Aorta (tissue), 5 donors: ENCODE measurements around the gene SLC24A5. TPM values are rescaled to one million over a fixed set of nuclear protein-coding genes. Genes with fewer than 3 reads are reported as not detected.

ENCODE experiments used
- ATAC-seq: fragments of 200-7000 bp; cut with Tn5 transposase; one replicate; pipeline ENCODE4 v1.9.1; 2022; ENCODE audit warnings: moderate library complexity; ENCODE audit not compliant: low FRiP score
- DNase-seq, 2 donors: peaks; one replicate each; pipeline ENCODE4 v3.0.0-alpha.2; 2020
- H3K27ac ChIP-seq, 2 donors: one replicate each; pipeline ENCODE4 v1.5.1; 2013; ENCODE audit warnings: low read length in 2 of 2, mild to moderate bottlenecking in 2 of 2, moderate library complexity in 2 of 2, control low read depth in 1 of 2, inconsistent platforms in 1 of 2, low read depth in 1 of 2
- H3K27me3 ChIP-seq, 2 donors: one replicate each; pipeline ENCODE4 v1.6.1; 2013; ENCODE audit warnings: control low read depth in 1 of 2, low read length in 1 of 2, mild to moderate bottlenecking in 1 of 2, moderate library complexity in 1 of 2; ENCODE audit not compliant: insufficient read depth in 2 of 2, control insufficient read depth in 1 of 2
- H3K36me3 ChIP-seq, 2 donors: one replicate each; pipeline ENCODE4 v1.6.1; 2013; ENCODE audit warnings: control low read depth in 1 of 2, low read length in 1 of 2, mild to moderate bottlenecking in 1 of 2; ENCODE audit not compliant: insufficient read depth in 2 of 2, control insufficient read depth in 1 of 2
- H3K4me1 ChIP-seq, 2 donors: one replicate each; pipeline ENCODE4 v1.6.1; 2013; ENCODE audit warnings: low read length in 2 of 2, control low read depth in 1 of 2, mild to moderate bottlenecking in 1 of 2, moderate library complexity in 1 of 2; ENCODE audit not compliant: insufficient read depth in 2 of 2, control insufficient read depth in 1 of 2
- H3K4me3 ChIP-seq, 2 donors: one replicate each; pipeline ENCODE4 v1.5.1; 2013; ENCODE audit warnings: low read length in 2 of 2, control low read depth in 1 of 2, mild to moderate bottlenecking in 1 of 2
- H3K9me3 ChIP-seq: one replicate; pipeline ENCODE4 v1.6.1; 2013; ENCODE audit warnings: mild to moderate bottlenecking, low read length; ENCODE audit not compliant: control insufficient read depth
- WGBS, 2 donors: extraction: QIAGEN DNeasy Blood & Tissue Kit; methylation state at CpG; one replicate each; pipeline ENCODE4 v1.1.7; 2013; 5-methylcytosine and 5-hydroxymethylcytosine counted together
- intact Hi-C, 2 donors: fragments of 100-400 bp; cut with DNase I; formaldehyde crosslinking; loops; one replicate each; pipeline versions ENCODE4 v1.14.2 to v1.15.0; 2022
- polyA plus RNA-seq, 2 donors: library from polyadenylated mRNA; stranded (reverse); fragments of 200-250 nt; gene quantifications; one replicate each; pipeline ENCODE4 v1.2.3, GENCODE V29; 2013
- total RNA-seq, 2 donors: library from RNA; stranded (reverse); fragmentation: NEBNext Ultra II Directional; extraction: Animal tissue kit (Norgen Biotek cat#: 25700); gene quantifications; one replicate each; pipeline ENCODE4 v1.2.1, GENCODE V29; 2021
- donor health status: healthy with polysubstance abuse.
- donor health status: Bipolar disorder and iron deficiency.
- donor health status: DM: no; HTN: no; CAD: no.
- donor health status: DM: no; HTN: no; CAD: no.
- donor health status: DM: yes; HTN: yes; CAD: no.

Gene SLC24A5
- total and polyA plus RNA-seq, 4 donors, result 0.41 TPM; not detected in 3

GRCh38 chr15:48131324-48131723 is 10.5 kb downstream of the SLC24A5 start:
- Histone ChIP-seq H3K4me3 (no peak overlapping the region), H3K27me3 (no peaks in the 10 kb centered on the region), H3K9me3 (no peaks in the 10 kb centered on the region), H3K36me3 (no peaks in the 10 kb centered on the region), H3K27ac (no peak overlapping the region), H3K4me1 (peaks cover 0 to 5% of the 10 kb centered on the region in 2 donors)
- no peak for ATAC-seq
- no peak for DNase-seq
- intact Hi-C loops, result no loop called here

GRCh38 chr15:48132874-48133273 is 12.1 kb downstream of the SLC24A5 start:
- no peak overlapping the region for H3K27ac ChIP-seq

GRCh38 chr15:48143856-48144255 is 23.1 kb downstream of the SLC24A5 start:
- intact Hi-C loops, result no loop called here
- H3K36me3 ChIP-seq, result no peaks in the 10 kb centered on the region

More at GRCh38 chr15:48132874-48133273, 12.1 kb downstream of the SLC24A5 start:
- no peaks in the 10 kb centered on the region for H3K36me3 ChIP-seq
- intact Hi-C loops, result no loop called here
- H3K27me3 ChIP-seq, result no peaks in the 10 kb centered on the region
- no peak overlapping the region for H3K4me3 ChIP-seq
- H3K4me1 ChIP-seq, result peaks cover 0 to 5% of the 10 kb centered on the region in 2 donors
- DNase-seq (no peak), ATAC-seq (no peak)
- WGBS, 2 donors, result 95 to 96% methylated on average over 6 of the region's 6 CpGs
- H3K9me3 ChIP-seq, result no peaks in the 10 kb centered on the region

GRCh38 chr15:48144889-48145288 is 24.1 kb downstream of the SLC24A5 start:
- no peaks in the 10 kb centered on the region for H3K36me3 ChIP-seq
- peak overlapping the region in 1 of 2 donors; percentile 33 for H3K27ac ChIP-seq
- no peaks in the 10 kb centered on the region for H3K27me3 ChIP-seq
- H3K9me3 ChIP-seq, result no peaks in the 10 kb centered on the region
- DNase-seq (no peak), ATAC-seq (no peak)
- H3K4me1 ChIP-seq, result peaks cover 2% of the 10 kb centered on the region in 2 donors
- intact Hi-C loops, result no loop called here
- no peak overlapping the region for H3K4me3 ChIP-seq
- 3 to 5% methylated on average over 1 of the region's 1 CpG for WGBS, 2 donors

More at GRCh38 chr15:48143856-48144255, 23.1 kb downstream of the SLC24A5 start:
- Histone ChIP-seq H3K27me3 (no peaks in the 10 kb centered on the region), H3K4me1 (peaks cover 2% of the 10 kb centered on the region in 2 donors), H3K9me3 (no peaks in the 10 kb centered on the region), H3K4me3 (no peak overlapping the region), H3K27ac (peak overlapping the region in 1 of 2 donors; percentile 87)
- WGBS, 2 donors, result 9 to 10% methylated on average over 1 of the region's 1 CpG
- ATAC-seq (peak; percentile 44), DNase-seq (no peak)

- Histone ChIP-seq H3K4me3 (no peak overlapping the region), H3K9me3 (no peaks in the 10 kb centered on the region), H3K27ac (peak overlapping the region in 1 of 2 donors; percentile 33), H3K27me3 (no peaks in the 10 kb centered on the region), H3K4me1 (peaks cover 1 to 2% of the 10 kb centered on the region in 2 donors), H3K36me3 (no peaks in the 10 kb centered on the region)
- DNase-seq (no peak), ATAC-seq (no peak)
- intact Hi-C loops, result no loop called here
Observed at GRCh38 chr15:48145923-48146322, 25.1 kb downstream of the SLC24A5 start.

GRCh38 chr15:48147358-48147757 is 26.6 kb downstream of the SLC24A5 start:
- H3K4me1 ChIP-seq, result peaks cover 0 to 2% of the 10 kb centered on the region in 2 donors
- DNase-seq (no peak), ATAC-seq (no peak)
- H3K27me3 ChIP-seq, result no peaks in the 10 kb centered on the region
- H3K36me3 ChIP-seq, result peaks cover 0 to 2% of the 10 kb centered on the region in 2 donors
- intact Hi-C loops, result no loop called here
- H3K9me3 ChIP-seq, result no peaks in the 10 kb centered on the region
- H3K27ac ChIP-seq, result no peak overlapping the region
- no peak overlapping the region for H3K4me3 ChIP-seq

- 48 to 51% methylated on average over 4 of the region's 4 CpGs for WGBS, 2 donors
- H3K27ac ChIP-seq, result no peak overlapping the region
Observed at GRCh38 chr15:48149858-48150257, 29.1 kb downstream of the SLC24A5 start.

GRCh38 chr15:48153526-48153925 is 32.7 kb downstream of the SLC24A5 start:
- intact Hi-C loops, result no loop called here
- H3K36me3 ChIP-seq, result peaks cover 0 to 4% of the 10 kb centered on the region in 2 donors
- ATAC-seq (no peak), DNase-seq (no peak)
- WGBS, 2 donors, result 95 to 98% methylated on average over 2 of the region's 2 CpGs
- no peaks in the 10 kb centered on the region for H3K9me3 ChIP-seq
- H3K27me3 ChIP-seq, result no peaks in the 10 kb centered on the region
- H3K4me1 ChIP-seq, result no peaks in the 10 kb centered on the region
- no peak overlapping the region for H3K4me3 ChIP-seq
- no peak overlapping the region for H3K27ac ChIP-seq

More at GRCh38 chr15:48149858-48150257, 29.1 kb downstream of the SLC24A5 start:
- Histone ChIP-seq H3K9me3 (no peaks in the 10 kb centered on the region), H3K36me3 (peaks cover 0 to 4% of the 10 kb centered on the region in 2 donors), H3K4me3 (no peak overlapping the region), H3K4me1 (no peaks in the 10 kb centered on the region), H3K27me3 (no peaks in the 10 kb centered on the region)
- intact Hi-C loops, result no loop called here
- no peak for DNase-seq
- ATAC-seq, result no peak

- no peaks in the 10 kb centered on the region for H3K27me3 ChIP-seq
- ATAC-seq, result no peak
- 60 to 65% methylated on average over 3 of the region's 3 CpGs for WGBS, 2 donors
- H3K4me1 ChIP-seq, result no peaks in the 10 kb centered on the region
- no peak overlapping the region for H3K27ac ChIP-seq
- H3K36me3 ChIP-seq, result no peaks in the 10 kb centered on the region
- no peak for DNase-seq
- no peaks in the 10 kb centered on the region for H3K9me3 ChIP-seq
- intact Hi-C loops, result no loop called here
- no peak overlapping the region for H3K4me3 ChIP-seq
Observed at GRCh38 chr15:48168616-48169015, 47.8 kb downstream of the SLC24A5 start.
